Endothelial cell of umbilical vein (primary cell): Measurements from ENCODE around the gene CNTNAP2.

Experiments
- EZH2 ChIP-seq: IDR thresholded peaks from 2 replicates; pipeline ENCODE4 v1.6.1; 2012; ENCODE audit warnings: borderline replicate concordance, low read depth, mild to moderate bottlenecking, moderate library complexity, low read length, inconsistent platforms; ENCODE audit not compliant: severe bottlenecking
- JUN ChIP-seq: IDR thresholded peaks from 2 replicates; pipeline ENCODE4 v1.6.1; 2011; ENCODE audit warnings: borderline replicate concordance, low read depth; ENCODE audit not compliant: insufficient read length, insufficient read depth
- POLR2A ChIP-seq: IDR thresholded peaks from 2 replicates; pipeline ENCODE4 v1.6.1; 2012; ENCODE audit warnings: low read depth, mild to moderate bottlenecking, control low read depth, low read length
- POLR2AphosphoS5 ChIP-seq: IDR thresholded peaks from 2 replicates; pipeline ENCODE4 v1.6.1; 2012; ENCODE audit warnings: low read depth, mild to moderate bottlenecking, control low read depth, low read length, moderate library complexity; ENCODE audit not compliant: insufficient read depth
- TF ChIP-seq, protein P1 (sequence below), 2 donors: IDR thresholded peaks; 1 replicate in 1 of 2; 2 replicates in 1 of 2; pipeline ENCODE4 v1.5.1; 2011; ENCODE audit warnings: low read length in 2 of 2, mild to moderate bottlenecking in 2 of 2, moderate library complexity in 2 of 2, control low read depth in 1 of 2, inconsistent platforms in 1 of 2, low read depth in 1 of 2; ENCODE audit not compliant: insufficient read depth in 1 of 2; ENCODE audit errors: extremely low read depth in 1 of 2
- TF ChIP-seq, protein P2 (sequence below): IDR thresholded peaks from 2 replicates; pipeline ENCODE4 v1.6.1; 2011; ENCODE audit not compliant: insufficient read depth, insufficient read length

DNA sequence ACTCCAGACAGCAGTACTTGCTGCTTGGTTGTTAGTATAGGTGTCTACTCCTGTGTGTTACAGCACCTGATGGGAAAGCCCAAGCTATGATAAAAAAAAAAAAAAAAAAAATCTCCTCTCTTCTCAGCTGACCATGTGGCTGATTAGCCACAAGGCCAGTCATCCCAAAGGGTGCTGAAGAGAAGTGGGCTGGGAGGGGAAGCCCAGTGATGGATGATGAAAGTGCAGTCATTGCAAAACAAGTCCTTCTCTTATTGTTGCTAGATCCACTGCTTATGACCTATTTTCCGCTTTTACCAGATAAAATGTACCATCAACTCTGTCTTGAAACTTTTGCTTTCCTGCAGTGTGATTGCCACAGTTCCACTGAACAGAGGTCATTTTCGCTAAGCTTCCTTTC lies 1381.5 kb downstream of the CNTNAP2 start:
- TF ChIP-seq, protein P1, sequence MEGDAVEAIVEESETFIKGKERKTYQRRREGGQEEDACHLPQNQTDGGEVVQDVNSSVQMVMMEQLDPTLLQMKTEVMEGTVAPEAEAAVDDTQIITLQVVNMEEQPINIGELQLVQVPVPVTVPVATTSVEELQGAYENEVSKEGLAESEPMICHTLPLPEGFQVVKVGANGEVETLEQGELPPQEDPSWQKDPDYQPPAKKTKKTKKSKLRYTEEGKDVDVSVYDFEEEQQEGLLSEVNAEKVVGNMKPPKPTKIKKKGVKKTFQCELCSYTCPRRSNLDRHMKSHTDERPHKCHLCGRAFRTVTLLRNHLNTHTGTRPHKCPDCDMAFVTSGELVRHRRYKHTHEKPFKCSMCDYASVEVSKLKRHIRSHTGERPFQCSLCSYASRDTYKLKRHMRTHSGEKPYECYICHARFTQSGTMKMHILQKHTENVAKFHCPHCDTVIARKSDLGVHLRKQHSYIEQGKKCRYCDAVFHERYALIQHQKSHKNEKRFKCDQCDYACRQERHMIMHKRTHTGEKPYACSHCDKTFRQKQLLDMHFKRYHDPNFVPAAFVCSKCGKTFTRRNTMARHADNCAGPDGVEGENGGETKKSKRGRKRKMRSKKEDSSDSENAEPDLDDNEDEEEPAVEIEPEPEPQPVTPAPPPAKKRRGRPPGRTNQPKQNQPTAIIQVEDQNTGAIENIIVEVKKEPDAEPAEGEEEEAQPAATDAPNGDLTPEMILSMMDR (IDR thresholded peaks at IDR 0.05; ENCODE audit: extremely low read depth in 1 of 2, insufficient read depth in 1 of 2, low read depth in 1 of 2, low read length in 2 of 2) = no peak
- TF ChIP-seq POLR2A = no peak
- TF ChIP-seq POLR2AphosphoS5 = no peak
- TF ChIP-seq, protein P2, sequence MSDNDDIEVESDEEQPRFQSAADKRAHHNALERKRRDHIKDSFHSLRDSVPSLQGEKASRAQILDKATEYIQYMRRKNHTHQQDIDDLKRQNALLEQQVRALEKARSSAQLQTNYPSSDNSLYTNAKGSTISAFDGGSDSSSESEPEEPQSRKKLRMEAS = no peak
- TF ChIP-seq EZH2 = no peak
- TF ChIP-seq JUN = no peak
